ENCODE results near the gene CFDP1. TPM values are rescaled to one million over a fixed set of nuclear protein-coding genes. Genes with fewer than 3 reads are reported as not detected.

CFDP1 gene
- total RNA-seq, 1 experiment from 2014 or later, result 77.6 TPM

- H3K9me3 Mint-ChIP-seq (ENCODE audit: unreplicated experiment), result no peaks in the 10 kb centered on the region
- H3K4me1 ChIP-seq, result no peaks in the 10 kb centered on the region
- H3K4me3 ChIP-seq (ENCODE audit: low read depth, low read length), result no peak overlapping the region
- H3K4me1 Mint-ChIP-seq (ENCODE audit: low read depth, unreplicated experiment), result peaks cover 15% of the 10 kb centered on the region
- BruUV-seq (replicated peaks), result no TSS peak
- intact Hi-C loops (cut with micrococcal nuclease; ENCODE audit: unreplicated experiment), result no loop called here
- no peaks in the 10 kb centered on the region for H3K27me3 Mint-ChIP-seq (ENCODE audit: insufficient read depth, unreplicated experiment)
- ChIA-PET POLR2A (no interaction called here), CTCF (interaction anchor here (1.0 kb wide), 1 partner anchor 100 kb away, joined by 3 read pairs; no protein-coding TSS in a partner anchor)
- H3K9me3 ChIP-seq, result no peaks in the 10 kb centered on the region
- no peak for TF ChIP-seq CTCF (IDR thresholded peaks at IDR 0.05; ENCODE audit: insufficient read depth in 1 of 2, low read depth in 1 of 2, low read length in 1 of 2, severe bottlenecking in 1 of 2, unreplicated experiment in 1 of 2)
- no peaks in the 10 kb centered on the region for H3K36me3 ChIP-seq (ENCODE audit: control insufficient read depth, insufficient read depth, low read length)
- no peak for DNase-seq
- no peak overlapping the region for H3K27ac Mint-ChIP-seq (ENCODE audit: unreplicated experiment)
- H3K27me3 ChIP-seq (replicated peaks; ENCODE audit: control insufficient read depth, insufficient read depth, low read length), result no peaks in the 10 kb centered on the region
- H3K4me3 Mint-ChIP-seq (ENCODE audit: unreplicated experiment), result no peak overlapping the region
- peaks cover 26% of the 10 kb centered on the region for H3K36me3 Mint-ChIP-seq (ENCODE audit: insufficient read depth, unreplicated experiment)
These were observed 99.6 kb downstream of the CFDP1 start for GRCh38 chr16:75333721-75334163.

GRCh38 chr16:75329943-75330342 is 103.4 kb downstream of the CFDP1 start:
- POLR2A ChIA-PET, result no interaction called here
- no peak overlapping the region for H3K27ac Mint-ChIP-seq (ENCODE audit: unreplicated experiment)
- no peaks in the 10 kb centered on the region for H3K4me1 Mint-ChIP-seq (ENCODE audit: low read depth, unreplicated experiment)
- intact Hi-C loops (cut with micrococcal nuclease; ENCODE audit: unreplicated experiment), result loop anchor here (1.0 kb wide), 1 partner anchor 25 kb away; no protein-coding TSS in a partner anchor
- no peaks in the 10 kb centered on the region for H3K27me3 Mint-ChIP-seq (ENCODE audit: insufficient read depth, unreplicated experiment)
- H3K4me3 ChIP-seq (ENCODE audit: low read depth, low read length), result no peak overlapping the region
- no peaks in the 10 kb centered on the region for H3K4me1 ChIP-seq
- H3K36me3 Mint-ChIP-seq (ENCODE audit: insufficient read depth, unreplicated experiment), result peaks cover 15% of the 10 kb centered on the region
- CTCF ChIA-PET, result no interaction called here
- DNase-seq, result peak; percentile 11 to 43
- TF ChIP-seq CTCF (IDR thresholded peaks at IDR 0.05; ENCODE audit: insufficient read depth in 1 of 2, low read depth in 1 of 2, low read length in 1 of 2, severe bottlenecking in 1 of 2, unreplicated experiment in 1 of 2), result no peak
- H3K27me3 ChIP-seq (replicated peaks; ENCODE audit: control insufficient read depth, insufficient read depth, low read length), result no peaks in the 10 kb centered on the region
- no TSS peak for BruUV-seq (replicated peaks)
- no peaks in the 10 kb centered on the region for H3K36me3 ChIP-seq (ENCODE audit: control insufficient read depth, insufficient read depth, low read length)
- H3K9me3 Mint-ChIP-seq (ENCODE audit: unreplicated experiment), result no peaks in the 10 kb centered on the region
- no peaks in the 10 kb centered on the region for H3K9me3 ChIP-seq
- H3K4me3 Mint-ChIP-seq (ENCODE audit: unreplicated experiment), result no peak overlapping the region

- no peaks in the 10 kb centered on the region for H3K4me1 ChIP-seq
- no TSS peak for BruUV-seq (replicated peaks)
- intact Hi-C loops (cut with micrococcal nuclease; ENCODE audit: unreplicated experiment), result no loop called here
- H3K27ac Mint-ChIP-seq (ENCODE audit: unreplicated experiment), result no peak overlapping the region
- H3K9me3 Mint-ChIP-seq (ENCODE audit: unreplicated experiment), result no peaks in the 10 kb centered on the region
- no peak overlapping the region for H3K4me3 ChIP-seq (ENCODE audit: low read depth, low read length)
- no peak for DNase-seq
- peaks cover 7% of the 10 kb centered on the region for H3K4me1 Mint-ChIP-seq (ENCODE audit: low read depth, unreplicated experiment)
- POLR2A ChIA-PET, result no interaction called here
- no peaks in the 10 kb centered on the region for H3K27me3 ChIP-seq (replicated peaks; ENCODE audit: control insufficient read depth, insufficient read depth, low read length)
- no peak overlapping the region for H3K4me3 Mint-ChIP-seq (ENCODE audit: unreplicated experiment)
- no peaks in the 10 kb centered on the region; the same call in 1 of the 2 replicates for H3K36me3 ChIP-seq (ENCODE audit: control insufficient read depth, insufficient read depth, low read length)
- H3K9me3 ChIP-seq, result no peaks in the 10 kb centered on the region
- no peak for TF ChIP-seq CTCF (IDR thresholded peaks at IDR 0.05; ENCODE audit: insufficient read depth in 1 of 2, low read depth in 1 of 2, low read length in 1 of 2, severe bottlenecking in 1 of 2, unreplicated experiment in 1 of 2)
- CTCF ChIA-PET, result interaction anchor here (0.6 kb wide), 1 partner anchor 35 kb away, joined by 3 read pairs; no protein-coding TSS in a partner anchor
- no peaks in the 10 kb centered on the region for H3K36me3 Mint-ChIP-seq (ENCODE audit: insufficient read depth, unreplicated experiment)
- no peaks in the 10 kb centered on the region for H3K27me3 Mint-ChIP-seq (ENCODE audit: insufficient read depth, unreplicated experiment)
These were observed 107.0 kb downstream of the CFDP1 start for GRCh38 chr16:75326333-75326732.

Data from Caco-2 (cell line).